ENCODE results near the gene CASP2.
A peak's percentile ranks its signal among the peaks of the same experiment; 100 is the strongest.
"Not testable (repeated sequence)": the region's sequence is repeated elsewhere in the genome, so short reads cannot be mapped to it uniquely, and the experiment has no call there.

CASP2 gene

DNA sequence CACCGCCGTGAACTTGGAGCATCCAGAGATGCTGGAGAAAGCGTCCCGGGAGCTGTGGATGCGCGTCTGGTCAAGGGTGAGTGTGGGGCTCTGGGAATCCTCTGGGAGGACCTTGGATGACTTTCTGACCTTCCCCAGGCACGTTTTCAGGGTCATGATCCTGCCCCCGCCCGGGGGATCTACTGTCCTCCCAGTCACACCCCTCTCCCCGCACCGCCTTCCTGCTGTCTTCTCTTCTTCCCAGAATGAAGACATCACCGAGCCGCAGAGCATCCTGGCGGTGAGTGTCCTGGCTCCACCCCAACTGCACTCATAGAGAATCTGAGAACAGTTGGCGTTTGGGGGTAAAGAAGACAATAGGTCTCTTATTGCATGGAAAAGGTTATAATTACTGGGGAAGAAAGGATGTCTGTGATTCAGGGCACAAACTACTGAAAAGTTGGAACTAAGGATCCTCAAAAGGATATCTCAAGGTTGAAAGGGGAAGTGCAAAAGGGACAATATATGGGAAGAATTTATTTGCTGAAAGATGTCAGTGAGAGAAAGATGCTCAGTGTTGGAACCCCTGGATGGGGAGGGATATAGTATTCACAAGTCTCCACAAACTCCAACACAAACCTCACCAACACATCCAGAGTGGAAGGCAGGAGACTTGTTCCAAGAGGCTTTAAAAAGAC, 23.0 kb upstream of the CASP2 start:
- DNase-seq (ENCODE audit: low spot score): peak; percentile 24

DNA sequence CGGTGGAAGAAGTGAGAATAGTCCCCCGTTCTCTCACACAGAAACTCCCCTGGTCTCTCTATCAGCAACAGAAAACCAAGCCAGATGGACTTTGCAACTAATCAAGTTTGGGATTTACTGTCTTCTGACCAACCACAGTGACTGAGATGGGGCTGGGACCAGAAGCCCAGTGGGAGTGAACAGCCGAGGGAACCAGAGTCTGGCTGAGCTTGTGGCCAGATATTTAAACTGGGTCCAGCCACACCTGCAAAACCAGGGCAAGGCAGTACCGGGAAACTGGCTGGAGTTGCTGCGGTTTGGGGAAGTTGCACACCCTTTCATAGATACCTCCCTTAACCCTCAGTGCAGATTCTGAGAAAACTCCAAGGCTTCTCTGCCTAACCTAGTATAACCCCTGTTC, 18.9 kb upstream of the CASP2 start:
- DNase-seq (ENCODE audit: low spot score): no peak

DNA sequence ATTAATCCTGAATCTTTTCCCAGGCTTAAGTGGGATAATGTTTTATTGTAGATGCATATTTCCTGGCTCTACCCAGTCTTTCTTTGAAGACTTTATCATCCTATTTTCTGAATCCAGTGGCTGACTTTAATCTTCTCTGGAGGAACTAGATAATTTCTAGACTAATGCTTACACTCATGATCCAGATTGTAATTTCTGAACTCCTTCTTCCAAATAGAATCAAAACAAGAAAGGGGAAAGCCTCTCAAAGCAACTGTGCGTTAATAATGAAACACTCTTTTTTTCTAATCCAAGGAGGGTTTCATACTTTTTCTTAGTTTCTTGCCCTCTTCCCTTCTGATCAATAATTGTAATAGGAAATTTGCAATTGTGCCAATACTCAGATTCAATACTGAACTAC, 16.9 kb upstream of the CASP2 start:
- DNase-seq (ENCODE audit: low spot score): no peak

- no peak for DNase-seq (ENCODE audit: low spot score)
These were observed 15.3 kb upstream of the CASP2 start for GRCh38 chr7:143272871-143273270.

DNA sequence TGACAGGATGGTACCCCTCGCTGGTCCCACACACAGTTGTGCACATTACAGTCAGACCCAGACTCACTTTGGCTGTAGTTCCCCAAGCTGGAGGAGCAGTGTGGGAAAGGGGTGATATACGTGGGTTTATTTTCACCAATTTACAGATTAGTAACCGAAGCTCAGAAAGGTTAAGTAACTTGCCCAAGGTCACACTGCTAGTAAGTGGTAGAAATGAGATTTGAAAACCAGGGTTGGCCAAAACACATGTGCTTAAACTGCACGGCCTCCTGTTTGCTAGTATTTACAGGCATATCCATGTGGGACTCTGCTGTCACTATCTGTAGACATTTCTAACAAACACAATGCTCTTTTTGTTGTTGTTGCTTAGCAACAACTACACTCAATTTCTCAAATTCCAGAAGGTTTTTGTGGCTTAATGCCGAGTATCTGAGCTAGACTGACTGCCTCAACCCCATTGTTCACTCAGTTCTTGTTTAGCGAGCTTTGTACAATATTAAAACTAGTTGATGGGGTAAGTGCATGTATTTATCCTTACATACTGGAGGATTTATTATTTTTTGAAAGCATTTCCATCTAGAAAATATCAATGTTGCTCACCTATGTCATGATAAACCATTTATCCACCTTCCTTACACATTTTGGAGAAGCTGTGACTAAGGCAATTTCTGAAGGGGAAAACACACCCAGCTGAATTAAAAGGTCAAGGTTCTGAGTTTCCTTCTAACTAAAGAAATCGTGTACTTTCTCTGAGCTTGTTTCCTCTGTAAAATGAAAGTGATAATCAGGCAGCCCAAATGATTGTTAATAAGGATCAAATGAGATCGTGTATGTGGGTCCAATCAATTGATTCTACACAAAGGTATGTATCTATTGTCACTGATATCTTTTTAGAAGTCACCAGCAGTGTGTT, 8.7 kb upstream of the CASP2 start:
- DNase-seq (ENCODE audit: low spot score): peak; percentile 94

DNA sequence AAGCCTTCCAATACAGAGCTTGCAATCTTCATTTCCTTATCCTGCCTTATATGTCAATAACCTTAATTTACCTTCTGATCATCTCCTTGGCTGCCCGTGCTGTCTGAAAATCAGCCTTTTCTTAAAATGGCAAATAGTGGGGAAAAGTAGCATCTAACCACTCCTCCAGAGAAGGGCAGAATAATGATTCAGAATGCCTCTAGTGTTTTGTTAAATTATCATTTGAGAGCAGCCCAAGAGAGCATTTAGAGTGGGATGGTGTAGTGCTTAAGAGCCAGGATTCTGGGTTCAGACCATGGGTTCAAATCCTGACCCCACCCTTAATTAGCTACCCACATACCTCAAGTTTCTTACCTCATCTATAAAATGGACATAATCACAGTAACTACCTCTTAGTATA, 8.0 kb upstream of the CASP2 start:
- peak; percentile 32 for DNase-seq (ENCODE audit: low spot score)

DNA sequence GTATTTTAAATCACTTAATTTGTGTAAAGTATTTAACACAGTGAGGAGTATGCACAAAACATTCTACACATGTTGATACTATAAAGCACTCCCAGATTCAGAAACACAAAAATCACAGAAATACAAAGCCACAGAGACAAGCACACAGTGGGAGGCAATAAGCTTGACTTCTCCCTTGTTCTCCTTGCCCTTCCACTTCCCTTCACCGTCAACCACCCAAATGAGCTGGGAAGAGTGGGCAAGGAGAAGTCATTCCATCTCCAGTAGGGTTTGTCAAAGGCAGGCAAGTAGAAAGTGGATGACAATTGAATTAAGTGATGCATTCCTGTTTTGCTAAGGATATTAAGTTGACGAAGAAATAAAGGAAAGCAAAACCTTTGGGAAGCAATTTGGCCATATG, 7.6 kb upstream of the CASP2 start:
- DNase-seq (ENCODE audit: low spot score): peak; percentile 21

DNA sequence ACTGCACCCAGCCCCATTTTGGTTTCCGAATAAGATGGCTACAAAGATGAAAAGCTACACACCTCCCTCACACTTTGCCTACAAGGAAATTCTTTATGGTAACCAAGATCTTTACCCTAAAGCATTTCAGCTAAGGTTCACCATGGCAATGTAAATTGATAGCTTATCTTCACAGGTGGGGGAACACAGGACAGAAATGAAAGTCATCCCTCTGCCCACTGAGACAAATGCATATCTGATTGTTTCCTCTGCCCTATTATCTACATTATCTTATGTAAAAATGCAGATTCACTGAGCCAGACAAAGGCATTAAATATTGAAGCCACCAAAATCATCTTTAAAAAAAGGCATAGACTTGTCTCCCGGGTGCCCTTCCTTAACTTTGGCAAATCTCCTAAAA, 6.6 kb upstream of the CASP2 start:
- DNase-seq (ENCODE audit: low spot score): no peak

GRCh38 chr7:143282124-143282523, 6.0 kb upstream of the CASP2 start:
- no peak for DNase-seq (ENCODE audit: low spot score)

GRCh38 chr7:143283381-143283780, 4.8 kb upstream of the CASP2 start:
- DNase-seq (ENCODE audit: low spot score): no peak

DNA sequence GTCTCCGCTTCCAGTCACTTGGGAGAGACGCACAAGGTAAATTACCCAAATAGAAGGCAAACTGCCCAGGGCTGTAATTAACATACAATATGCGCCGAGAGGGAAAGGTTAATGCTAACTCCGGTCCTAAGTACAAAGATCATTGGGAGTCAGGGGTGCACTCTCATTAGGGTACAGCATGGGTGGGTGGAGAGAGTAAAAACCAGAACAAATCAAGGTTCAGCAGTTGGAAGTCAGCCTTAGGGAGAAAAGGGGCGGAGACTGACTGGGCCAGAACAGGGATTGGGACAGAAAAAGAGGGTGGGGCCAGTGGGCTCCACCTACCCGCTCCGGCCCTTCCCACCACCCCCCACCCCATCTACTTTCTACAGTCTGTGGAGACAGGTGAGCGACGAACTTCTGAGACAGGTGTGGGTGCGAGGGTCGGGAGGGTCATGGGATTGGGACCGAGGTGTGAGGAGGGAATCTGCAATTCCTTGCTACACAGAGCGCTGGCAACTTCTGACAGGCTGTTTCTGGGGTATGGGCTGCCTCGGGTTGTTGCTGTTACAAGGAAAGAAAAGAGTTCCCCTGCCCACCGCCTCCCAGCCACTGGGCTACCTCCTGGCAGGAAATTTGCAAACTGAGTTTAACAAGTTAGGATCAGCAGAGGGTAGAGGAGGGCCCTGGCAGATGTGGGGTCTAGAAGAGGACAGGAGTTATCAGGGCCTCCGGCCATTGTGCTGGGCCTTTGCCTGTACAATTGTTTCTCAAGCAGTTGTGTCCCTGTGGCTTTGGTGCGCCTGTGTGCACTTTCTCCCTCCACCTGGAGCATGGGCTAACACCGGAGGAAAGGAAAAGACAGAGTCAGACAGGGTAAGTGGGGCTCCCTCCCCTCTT, 3.3 kb upstream of the CASP2 start, which contains the start of gene TMEM139:
Gene TMEM139, plus strand, starts transcription at position 368 of the 879 bp plus-strand sequence. CDS start 1,000 bp downstream, outside the sequence.
- DNase-seq (ENCODE audit: low spot score): peak; percentile 79

DNA sequence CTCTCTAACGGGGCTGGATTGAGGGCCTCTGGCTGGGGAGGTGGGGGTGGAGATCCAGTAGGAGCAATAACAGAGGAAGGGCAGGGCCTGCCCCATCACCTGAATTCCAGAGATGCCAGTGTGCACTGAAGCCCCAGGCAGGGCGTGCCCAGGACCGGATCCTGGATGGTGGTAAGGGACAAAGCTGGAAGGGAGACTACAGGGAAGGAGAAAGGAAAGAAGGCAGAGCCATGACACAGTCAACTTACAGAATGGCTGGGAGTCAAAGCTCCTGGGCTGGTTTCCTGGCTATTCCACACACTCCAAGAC, 2.7 kb upstream of the CASP2 start:
- DNase-seq (ENCODE audit: low spot score): no peak

GRCh38 chr7:143285806-143286521, 2.2 kb upstream of the CASP2 start:
- peak; percentile 93 for DNase-seq (ENCODE audit: low spot score)

DNA sequence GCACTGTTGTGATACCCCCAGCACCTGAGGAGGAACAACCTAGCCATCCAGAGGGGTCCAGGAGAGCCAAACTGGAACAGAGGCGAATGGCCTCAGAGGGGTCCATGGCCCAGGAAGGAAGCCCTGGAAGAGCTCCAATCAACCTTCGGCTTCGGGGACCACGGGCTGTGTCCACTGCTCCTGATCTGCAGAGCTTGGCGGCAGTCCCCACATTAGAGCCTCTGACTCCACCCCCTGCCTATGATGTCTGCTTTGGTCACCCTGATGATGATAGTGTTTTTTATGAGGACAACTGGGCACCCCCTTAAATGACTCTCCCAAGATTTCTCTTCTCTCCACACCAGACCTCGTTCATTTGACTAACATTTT, 1.6 kb upstream of the CASP2 start:
- peak; percentile 79 for DNase-seq (ENCODE audit: low spot score)

GRCh38 chr7:143287339-143287934, 714 bp upstream of the CASP2 start:
- DNase-seq (ENCODE audit: low spot score): no peak

- no peak for DNase-seq (ENCODE audit: low spot score)
These were observed 685 bp downstream of the CASP2 start for GRCh38 chr7:143288836-143289235.

- no peak for DNase-seq (ENCODE audit: low spot score)
These were observed 1.3 kb downstream of the CASP2 start for GRCh38 chr7:143289421-143289820.

DNA sequence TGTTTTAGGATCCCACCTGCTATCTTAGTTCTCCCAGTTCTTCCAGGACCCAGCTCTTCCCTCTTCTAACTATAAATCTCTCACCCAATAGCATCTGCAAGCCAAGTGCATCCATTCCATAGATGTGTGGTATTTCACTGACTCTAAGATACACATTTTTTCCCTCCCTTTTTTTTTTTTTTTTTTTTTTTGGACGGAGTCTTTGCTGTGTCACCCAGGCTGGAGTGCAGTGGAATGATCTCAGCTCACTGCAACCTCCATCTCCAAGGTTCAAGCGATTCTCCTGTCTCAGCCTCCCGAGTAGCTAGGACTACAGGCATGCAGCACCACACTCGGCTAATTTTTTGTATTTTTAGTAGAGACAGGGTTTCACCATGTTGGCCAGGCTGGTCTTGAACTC, 1.7 kb downstream of the CASP2 start:
- DNase-seq (ENCODE audit: low spot score): not testable (repeated sequence)

- DNase-seq (ENCODE audit: low spot score): no peak
These were observed 2.1 kb downstream of the CASP2 start for GRCh38 chr7:143290293-143290692.

- no peak for DNase-seq (ENCODE audit: low spot score)
These were observed 4.7 kb downstream of the CASP2 start for GRCh38 chr7:143292876-143293275.

GRCh38 chr7:143295870-143296269, 7.7 kb downstream of the CASP2 start:
- no peak for DNase-seq (ENCODE audit: low spot score)

Measured in globus pallidus (tissue), 1 donor.